COLO668 (cell line): Measurements from ENCODE around the gene LGALS9B.
"Not testable (repeated sequence)": the region's sequence is repeated elsewhere in the genome, so short reads cannot be mapped to it uniquely, and the experiment has no call there.

Source experiments
- DNase-seq: peaks from one replicate; lab custom pipeline; 2025; ENCODE audit not compliant: unreplicated experiment; lab: John Stamatoyannopoulos, UW

Gene LGALS9B

DNA sequence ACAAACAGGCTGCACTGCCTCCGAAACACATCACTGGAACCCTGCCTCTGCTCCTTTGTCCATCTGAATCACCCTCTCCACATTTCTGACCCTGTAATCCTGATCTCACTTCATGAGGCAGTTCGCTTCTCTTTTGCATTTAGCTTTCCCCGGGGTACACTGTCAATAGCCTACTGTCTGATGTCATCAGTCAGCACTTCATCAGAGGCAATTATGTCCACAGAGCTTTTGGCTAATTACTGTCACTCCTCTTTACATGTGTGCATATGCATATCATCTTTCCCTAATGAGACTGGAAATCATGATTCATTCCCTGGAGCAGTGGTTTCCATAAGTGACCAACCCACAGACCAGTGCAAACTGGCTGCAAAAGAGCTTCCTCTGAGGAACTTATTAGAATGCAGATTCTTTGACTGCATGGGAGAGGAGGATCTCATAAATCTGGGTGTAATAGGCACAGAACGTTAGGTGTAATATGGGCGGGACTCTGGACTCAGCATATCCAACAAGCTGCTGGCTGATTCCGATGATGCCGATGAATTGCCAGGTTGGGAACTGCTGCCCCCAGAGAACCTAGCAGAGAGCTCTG lies 49.8 kb downstream of the LGALS9B start:
- not testable (repeated sequence) for DNase-seq

DNA sequence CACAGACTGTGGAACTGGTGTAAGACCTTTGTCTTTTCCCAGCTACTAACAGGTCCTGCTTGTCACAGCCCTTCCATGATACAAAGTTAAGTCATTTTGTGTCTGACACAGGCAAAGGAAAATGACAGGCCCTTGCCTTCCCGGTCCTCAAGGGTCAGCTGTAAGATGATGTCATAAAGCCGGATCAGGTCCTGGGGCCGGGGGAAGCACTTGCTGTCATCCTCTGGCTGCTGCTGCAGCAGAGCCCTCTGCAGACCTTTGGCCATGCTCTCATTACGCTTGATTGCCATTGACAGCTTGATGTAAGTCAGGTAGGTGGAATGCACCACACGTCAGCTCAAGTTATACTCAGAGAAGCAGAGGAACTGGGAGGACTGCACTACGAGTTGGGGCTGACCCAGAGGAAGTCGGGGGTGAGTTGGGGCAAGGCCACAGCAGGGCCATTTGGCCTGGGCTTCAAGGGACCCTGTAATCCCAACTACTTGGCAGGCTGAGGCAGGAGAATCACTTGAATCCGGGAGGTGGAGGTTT lies 50.9 kb downstream of the LGALS9B start:
- not testable (repeated sequence) for DNase-seq

DNA sequence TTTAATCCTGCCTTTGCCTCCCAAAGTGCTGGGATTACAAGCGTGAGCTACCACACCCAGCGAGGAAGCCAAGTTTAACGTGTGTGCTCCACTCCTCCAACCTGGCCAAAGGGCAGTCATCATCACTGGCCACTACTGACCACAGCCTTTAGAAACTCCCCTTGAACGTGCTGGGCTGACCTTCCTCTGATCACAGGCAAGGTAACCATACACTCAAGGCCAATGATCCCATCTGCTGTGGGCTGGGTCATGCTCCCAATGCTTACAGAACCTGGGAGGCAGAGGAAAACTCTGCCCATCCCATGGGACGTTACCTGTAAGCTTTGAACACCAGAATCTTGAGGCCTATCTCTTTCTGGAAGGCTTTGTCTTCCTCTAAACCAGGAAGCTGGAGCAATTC lies 51.9 kb downstream of the LGALS9B start:
- DNase-seq = not testable (repeated sequence)

DNA sequence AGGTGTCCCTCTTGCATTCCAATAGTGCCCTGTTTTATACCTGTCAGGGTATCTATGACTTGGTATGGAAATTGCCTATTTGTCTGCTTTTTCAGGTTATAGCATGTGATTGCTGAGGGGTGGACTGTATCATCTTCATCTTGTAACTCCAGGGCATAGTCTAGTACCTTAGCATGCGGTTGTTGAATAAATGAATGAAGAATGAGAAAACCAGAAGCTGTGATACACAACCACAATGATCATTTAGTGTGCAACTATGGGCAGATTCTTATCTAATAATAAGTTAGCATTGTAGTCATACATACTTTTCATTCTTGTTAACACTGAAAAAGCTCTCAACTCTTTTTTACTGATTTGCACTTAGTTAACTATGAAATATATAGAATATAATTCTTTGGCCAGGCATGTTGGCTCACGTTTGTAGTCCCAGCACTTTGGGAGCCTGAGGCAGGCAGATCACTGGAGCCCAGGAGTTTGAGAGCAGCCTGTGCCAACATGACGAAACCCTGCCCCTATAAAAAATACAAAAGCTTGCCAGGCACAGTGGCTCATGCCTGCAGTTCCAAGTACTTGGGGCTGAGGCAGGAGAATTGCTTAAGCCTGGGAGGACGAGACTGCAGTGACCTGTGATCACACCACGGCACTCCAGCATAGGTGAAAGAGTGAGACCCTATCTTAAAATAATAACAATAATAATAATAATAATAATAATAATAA lies 65.9 kb downstream of the LGALS9B start:
- DNase-seq = not testable (repeated sequence)

DNA sequence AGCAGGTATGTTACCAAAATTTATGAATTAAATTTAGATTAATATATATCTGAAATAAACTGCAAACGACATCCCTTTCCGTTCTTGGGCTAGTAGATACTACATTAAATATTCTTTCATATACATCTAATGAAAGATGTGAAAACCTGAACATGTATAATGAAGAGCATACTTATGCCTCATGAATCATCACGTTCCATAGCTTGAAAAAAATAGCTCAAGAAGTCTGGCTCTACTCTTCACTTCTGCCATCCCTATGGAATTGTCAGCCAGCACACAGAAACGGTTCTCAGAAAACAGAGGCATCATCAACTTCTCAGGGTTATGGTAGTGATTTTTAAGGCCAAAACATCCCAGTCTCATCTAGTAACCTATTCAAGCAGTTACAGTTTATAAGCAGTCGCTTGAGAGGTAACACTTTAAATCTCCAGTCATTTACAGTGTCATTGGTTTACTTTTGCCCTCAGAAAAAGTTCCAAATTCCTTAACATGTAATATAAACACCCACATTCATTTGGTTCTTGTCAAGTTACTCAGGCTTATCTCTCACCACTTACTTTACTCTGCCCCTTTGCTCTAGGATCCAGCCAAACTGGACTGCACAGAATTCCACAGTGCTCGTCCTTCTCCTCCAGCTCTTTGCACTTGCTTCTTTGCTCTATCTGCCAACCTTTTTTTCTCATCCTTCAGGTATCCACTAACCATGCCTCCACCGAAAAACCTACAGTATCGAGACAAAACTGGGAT lies 66.6 kb downstream of the LGALS9B start:
- not testable (repeated sequence) for DNase-seq
